ENCODE data around the gene GAS7. TPM values are rescaled to one million over a fixed set of nuclear protein-coding genes. Genes with fewer than 3 reads are reported as not detected.

GAS7 gene
- total RNA-seq, 1 donor from 2014 or later: 39.8 TPM

DNA sequence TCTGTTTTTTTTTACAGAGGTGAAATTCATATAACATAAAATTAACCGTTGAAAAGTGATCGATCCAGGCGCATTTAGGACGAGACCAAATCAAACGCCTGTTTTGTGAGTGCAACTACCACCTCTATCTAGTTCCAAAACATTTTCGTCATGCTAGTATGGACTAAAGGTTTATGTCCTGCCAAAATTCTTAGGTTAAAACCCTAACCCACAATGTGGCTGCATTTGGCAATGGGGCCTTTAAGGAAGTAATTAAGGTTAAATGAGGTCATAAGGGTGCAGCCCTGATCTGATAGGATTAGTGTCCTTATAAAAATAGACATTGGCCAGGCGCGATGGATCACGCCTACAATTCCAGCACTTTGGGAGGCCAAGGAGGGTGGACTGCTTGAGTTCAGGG is 260.5 kb downstream of the GAS7 start:
- intact Hi-C loops (cut with micrococcal nuclease): no loop called here
- ChIA-PET POLR2A (no interaction called here), CTCF (no interaction called here)
- no peak overlapping the region for H3K4me3 Mint-ChIP-seq
- H3K9me3 Mint-ChIP-seq: no peaks in the 10 kb centered on the region
- no peak for DNase-seq
- no peak for ATAC-seq (ENCODE audit: low read depth)
- no peak overlapping the region for H3K27ac Mint-ChIP-seq
- H3K27me3 Mint-ChIP-seq: no peaks in the 10 kb centered on the region
- peaks cover 19% of the 10 kb centered on the region for H3K36me3 Mint-ChIP-seq (ENCODE audit: low read depth)
- H3K4me1 Mint-ChIP-seq: no peaks in the 10 kb centered on the region
- TF ChIP-seq, protein P1, sequence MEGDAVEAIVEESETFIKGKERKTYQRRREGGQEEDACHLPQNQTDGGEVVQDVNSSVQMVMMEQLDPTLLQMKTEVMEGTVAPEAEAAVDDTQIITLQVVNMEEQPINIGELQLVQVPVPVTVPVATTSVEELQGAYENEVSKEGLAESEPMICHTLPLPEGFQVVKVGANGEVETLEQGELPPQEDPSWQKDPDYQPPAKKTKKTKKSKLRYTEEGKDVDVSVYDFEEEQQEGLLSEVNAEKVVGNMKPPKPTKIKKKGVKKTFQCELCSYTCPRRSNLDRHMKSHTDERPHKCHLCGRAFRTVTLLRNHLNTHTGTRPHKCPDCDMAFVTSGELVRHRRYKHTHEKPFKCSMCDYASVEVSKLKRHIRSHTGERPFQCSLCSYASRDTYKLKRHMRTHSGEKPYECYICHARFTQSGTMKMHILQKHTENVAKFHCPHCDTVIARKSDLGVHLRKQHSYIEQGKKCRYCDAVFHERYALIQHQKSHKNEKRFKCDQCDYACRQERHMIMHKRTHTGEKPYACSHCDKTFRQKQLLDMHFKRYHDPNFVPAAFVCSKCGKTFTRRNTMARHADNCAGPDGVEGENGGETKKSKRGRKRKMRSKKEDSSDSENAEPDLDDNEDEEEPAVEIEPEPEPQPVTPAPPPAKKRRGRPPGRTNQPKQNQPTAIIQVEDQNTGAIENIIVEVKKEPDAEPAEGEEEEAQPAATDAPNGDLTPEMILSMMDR (IDR thresholded peaks at IDR 0.05): no peak

DNA sequence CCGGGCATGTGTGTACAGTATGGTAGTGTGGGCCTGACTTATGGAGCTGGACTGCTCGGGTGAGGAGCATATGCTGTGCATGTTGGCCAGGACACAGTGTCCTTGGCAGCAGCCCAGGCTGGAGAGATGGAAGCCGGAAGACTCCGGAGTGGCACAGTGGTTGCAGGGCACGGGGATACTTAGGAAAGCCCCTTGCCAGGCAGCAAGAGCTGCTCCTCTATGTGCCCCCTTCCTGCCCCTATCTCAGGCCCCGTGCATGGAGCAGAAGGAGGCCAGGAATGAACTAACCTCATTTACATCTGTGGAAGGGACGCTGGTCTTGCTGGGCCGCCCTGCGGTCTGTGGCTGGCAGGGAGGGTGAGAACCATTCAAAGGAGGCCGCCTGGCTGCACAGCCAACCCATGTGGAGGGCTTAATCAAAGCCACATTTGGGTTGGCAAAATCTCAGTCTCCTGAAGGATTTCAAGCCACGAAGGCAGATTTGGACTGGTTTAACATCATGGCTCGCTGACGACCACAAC is 261.1 kb downstream of the GAS7 start:
- DNase-seq (no peak), ATAC-seq (ENCODE audit: low read depth) (no peak)
- Mint-ChIP-seq H3K4me1 (no peaks in the 10 kb centered on the region), H3K4me3 (no peak overlapping the region), H3K27ac (no peak overlapping the region), H3K36me3 (ENCODE audit: low read depth) (peaks cover 14% of the 10 kb centered on the region), H3K9me3 (no peaks in the 10 kb centered on the region), H3K27me3 (no peaks in the 10 kb centered on the region)
- intact Hi-C loops (cut with micrococcal nuclease): no loop called here
- TF ChIP-seq, protein P1 (IDR thresholded peaks at IDR 0.05): no peak
- ChIA-PET POLR2A (no interaction called here), CTCF (no interaction called here)

DNA sequence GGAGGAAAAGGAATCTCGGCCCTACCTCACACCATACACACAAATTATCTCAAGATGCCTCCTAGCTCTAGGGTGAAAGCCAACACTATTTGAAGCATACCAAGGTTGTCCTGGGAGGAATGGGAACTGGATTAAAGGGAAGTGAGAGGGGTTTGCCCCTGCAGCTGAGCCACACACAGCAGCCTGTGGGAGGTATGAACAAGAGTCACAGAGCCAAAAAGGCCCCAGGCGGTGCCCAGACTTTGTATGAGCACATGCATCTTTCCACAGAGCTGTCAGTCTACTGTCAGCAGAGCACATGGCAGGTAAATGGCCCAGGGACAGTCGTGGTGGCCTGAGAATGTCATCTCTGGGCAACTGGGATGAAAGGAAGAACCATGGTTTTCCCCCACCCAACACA is 262.3 kb downstream of the GAS7 start:
- Mint-ChIP-seq H3K4me1 (no peaks in the 10 kb centered on the region), H3K4me3 (no peak overlapping the region), H3K27me3 (no peaks in the 10 kb centered on the region), H3K27ac (no peak overlapping the region), H3K9me3 (no peaks in the 10 kb centered on the region), H3K36me3 (ENCODE audit: low read depth) (peaks cover 11% of the 10 kb centered on the region)
- ATAC-seq (ENCODE audit: low read depth) (no peak), DNase-seq (no peak)
- TF ChIP-seq, protein P1 (IDR thresholded peaks at IDR 0.05): no peak
- POLR2A ChIA-PET: no interaction called here
- intact Hi-C loops (cut with micrococcal nuclease): no loop called here
- CTCF ChIA-PET: no interaction called here

DNA sequence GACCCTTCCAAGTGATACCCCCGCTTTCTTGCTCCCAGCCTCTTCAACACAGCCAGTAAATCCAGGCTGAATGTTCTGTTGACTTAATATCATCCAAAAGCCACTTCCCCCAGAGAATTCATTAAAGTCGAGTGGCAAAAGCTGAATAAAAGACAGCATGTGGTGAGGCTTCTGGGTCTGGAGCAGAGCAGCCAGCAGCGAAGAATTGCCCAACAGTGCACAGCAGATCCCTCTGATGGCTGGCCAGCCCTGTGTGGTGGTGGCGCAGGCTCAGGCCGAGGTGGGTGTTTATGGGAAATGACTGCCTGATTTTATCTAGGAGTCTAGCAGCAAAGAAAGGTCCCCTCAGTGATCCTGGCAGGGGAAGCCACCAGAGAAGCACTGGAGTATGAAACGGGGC is 263.0 kb downstream of the GAS7 start:
- no peaks in the 10 kb centered on the region for H3K27me3 Mint-ChIP-seq
- no peak overlapping the region for H3K27ac Mint-ChIP-seq
- no peak overlapping the region for H3K4me3 Mint-ChIP-seq
- H3K4me1 Mint-ChIP-seq: no peaks in the 10 kb centered on the region
- peaks cover 10% of the 10 kb centered on the region for H3K36me3 Mint-ChIP-seq (ENCODE audit: low read depth)
- intact Hi-C loops (cut with micrococcal nuclease): no loop called here
- TF ChIP-seq, protein P1 (IDR thresholded peaks at IDR 0.05): no peak
- DNase-seq (no peak), ATAC-seq (ENCODE audit: low read depth) (no peak)
- H3K9me3 Mint-ChIP-seq: no peaks in the 10 kb centered on the region
- ChIA-PET POLR2A (no interaction called here), CTCF (interaction anchor here (0.8 kb wide), 1 partner anchor 291 kb away, joined by 3 read pairs; no protein-coding TSS in a partner anchor)

DNA sequence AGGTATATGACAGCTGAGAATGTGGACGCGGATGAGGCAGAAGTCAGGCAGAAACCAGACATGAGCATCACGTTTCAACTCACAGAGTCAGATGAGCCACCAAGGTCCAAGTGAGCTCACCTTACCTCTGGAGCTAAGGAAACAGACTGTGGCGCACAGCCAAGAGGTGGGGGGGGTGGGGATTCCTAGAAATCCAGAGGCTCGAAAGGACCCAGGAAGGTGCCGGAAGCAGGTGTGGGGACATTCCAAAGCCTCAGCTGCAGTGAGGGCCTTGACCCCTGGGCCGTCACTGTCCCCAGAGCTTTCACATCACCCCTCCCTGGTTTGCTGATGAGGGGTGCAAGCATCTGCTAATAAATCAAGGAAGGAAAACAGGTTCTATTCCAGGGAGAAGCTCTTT is 264.1 kb downstream of the GAS7 start:
- no peak for ATAC-seq (ENCODE audit: low read depth)
- peaks cover 7% of the 10 kb centered on the region for H3K36me3 Mint-ChIP-seq (ENCODE audit: low read depth)
- no peak overlapping the region for H3K27ac Mint-ChIP-seq

More for the DNA sequence above, 264.1 kb downstream of the GAS7 start:
- CTCF ChIA-PET: interaction anchor here (0.8 kb wide), 1 partner anchor 292 kb away, joined by 3 read pairs; no protein-coding TSS in a partner anchor
- Mint-ChIP-seq H3K4me3 (no peak overlapping the region), H3K4me1 (no peaks in the 10 kb centered on the region), H3K27me3 (no peaks in the 10 kb centered on the region), H3K9me3 (no peaks in the 10 kb centered on the region)
- TF ChIP-seq, protein P1 (IDR thresholded peaks at IDR 0.05): no peak
- no peak for DNase-seq
- POLR2A ChIA-PET: no interaction called here
- intact Hi-C loops (cut with micrococcal nuclease): no loop called here
